SKM-1 treated with dmso at 0.1 percent for 144 hours (cell line): ENCODE data around the gene SARS1.
"Not testable (repeated sequence)": the region's sequence is repeated elsewhere in the genome, so short reads cannot be mapped to it uniquely, and the experiment has no call there.

Source experiments
- DNase-seq: peaks from one replicate; lab custom pipeline; 2025; ENCODE audit not compliant: unreplicated experiment; lab: John Stamatoyannopoulos, UW

Gene SARS1

DNA sequence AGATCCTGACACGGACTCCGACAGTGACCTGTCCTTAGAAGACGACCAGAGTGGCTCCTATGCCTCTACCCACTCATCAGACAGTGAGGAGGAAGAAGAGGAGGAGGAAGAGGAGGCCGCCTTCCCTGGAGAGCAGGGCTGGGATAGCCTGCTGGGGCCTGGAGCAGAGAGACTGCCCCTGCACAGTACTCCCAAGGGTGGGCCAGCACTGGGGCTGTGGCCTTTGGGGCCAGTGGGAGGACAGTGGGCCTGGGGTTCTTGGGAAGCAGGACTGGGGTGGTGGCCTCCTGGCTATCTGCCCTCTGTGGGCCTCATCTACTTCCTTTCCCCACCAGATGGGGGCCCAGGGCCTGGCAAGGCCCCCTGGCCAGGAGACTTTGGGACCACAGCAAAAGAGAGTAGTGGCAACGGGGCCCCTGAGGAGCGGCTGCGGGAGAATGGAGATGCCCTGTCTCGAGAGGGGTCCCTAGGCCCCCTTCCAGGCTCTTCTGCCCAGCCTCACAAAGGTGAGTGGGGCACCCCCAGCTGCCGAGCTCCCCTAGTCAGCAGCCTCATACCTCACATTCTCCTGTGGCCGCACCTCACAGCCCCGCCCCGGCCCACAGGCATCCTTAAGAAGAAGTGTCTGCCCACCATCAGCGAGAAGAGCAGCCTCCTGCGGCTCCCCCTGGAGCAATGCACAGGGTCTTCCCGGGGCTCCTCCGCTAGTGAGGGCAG is 59.3 kb downstream of the SARS1 start:
- DNase-seq = no peak

DNA sequence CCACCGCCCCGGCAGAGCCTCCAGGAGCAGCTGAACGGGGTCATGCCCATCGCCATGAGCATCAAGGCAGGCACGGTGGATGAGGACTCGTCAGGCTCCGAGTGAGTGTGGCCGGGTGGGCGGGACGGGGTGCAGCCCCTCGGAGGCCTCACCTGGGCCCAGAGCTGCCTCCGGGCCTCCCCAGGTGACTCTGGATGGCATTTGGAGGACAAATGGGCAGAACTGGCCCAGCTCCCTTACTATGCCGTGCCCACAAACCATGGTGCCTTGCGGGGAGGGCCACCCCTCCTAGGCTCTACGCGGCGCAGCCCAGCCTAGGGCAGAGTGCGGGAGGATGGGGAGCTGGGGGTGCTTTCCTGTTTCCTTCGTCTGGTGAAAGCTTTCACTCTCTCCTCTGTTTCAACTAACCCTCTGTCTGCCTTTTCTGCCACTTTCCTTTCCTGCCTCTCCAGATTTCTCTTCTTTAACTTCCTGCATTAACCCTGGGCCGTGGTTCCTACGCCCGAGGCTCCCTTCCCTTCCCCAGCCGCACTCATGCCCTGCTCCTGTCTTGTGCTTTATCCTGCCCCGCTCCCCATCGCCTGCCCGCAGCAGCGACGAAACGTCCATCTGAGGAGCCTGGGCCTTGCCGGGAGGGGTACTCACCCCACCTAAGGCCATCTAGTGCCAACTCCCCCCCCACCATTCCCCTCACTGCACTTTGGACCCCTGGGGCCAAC is 60.0 kb downstream of the SARS1 start:
- DNase-seq = no peak

DNA sequence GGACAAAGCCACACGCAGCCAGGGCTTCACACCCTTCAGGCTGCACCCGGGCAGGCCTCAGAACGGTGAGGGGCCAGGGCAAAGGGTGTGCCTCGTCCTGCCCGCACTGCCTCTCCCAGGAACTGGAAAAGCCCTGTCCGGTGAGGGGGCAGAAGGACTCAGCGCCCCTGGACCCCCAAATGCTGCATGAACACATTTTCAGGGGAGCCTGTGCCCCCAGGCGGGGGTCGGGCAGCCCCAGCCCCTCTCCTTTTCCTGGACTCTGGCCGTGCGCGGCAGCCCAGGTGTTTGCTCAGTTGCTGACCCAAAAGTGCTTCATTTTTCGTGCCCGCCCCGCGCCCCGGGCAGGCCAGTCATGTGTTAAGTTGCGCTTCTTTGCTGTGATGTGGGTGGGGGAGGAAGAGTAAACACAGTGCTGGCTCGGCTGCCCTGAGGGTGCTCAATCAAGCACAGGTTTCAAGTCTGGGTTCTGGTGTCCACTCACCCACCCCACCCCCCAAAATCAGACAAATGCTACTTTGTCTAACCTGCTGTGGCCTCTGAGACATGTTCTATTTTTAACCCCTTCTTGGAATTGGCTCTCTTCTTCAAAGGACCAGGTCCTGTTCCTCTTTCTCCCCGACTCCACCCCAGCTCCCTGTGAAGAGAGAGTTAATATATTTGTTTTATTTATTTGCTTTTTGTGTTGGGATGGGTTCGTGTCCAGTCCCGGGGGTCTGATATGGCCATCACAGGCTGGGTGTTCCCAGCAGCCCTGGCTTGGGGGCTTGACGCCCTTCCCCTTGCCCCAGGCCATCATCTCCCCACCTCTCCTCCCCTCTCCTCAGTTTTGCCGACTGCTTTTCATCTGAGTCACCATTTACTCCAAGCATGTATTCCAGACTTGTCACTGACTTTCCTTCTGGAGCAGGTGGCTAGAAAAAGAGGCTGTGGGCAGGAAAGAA is 61.1 kb downstream of the SARS1 start:
- no peak for DNase-seq

DNA sequence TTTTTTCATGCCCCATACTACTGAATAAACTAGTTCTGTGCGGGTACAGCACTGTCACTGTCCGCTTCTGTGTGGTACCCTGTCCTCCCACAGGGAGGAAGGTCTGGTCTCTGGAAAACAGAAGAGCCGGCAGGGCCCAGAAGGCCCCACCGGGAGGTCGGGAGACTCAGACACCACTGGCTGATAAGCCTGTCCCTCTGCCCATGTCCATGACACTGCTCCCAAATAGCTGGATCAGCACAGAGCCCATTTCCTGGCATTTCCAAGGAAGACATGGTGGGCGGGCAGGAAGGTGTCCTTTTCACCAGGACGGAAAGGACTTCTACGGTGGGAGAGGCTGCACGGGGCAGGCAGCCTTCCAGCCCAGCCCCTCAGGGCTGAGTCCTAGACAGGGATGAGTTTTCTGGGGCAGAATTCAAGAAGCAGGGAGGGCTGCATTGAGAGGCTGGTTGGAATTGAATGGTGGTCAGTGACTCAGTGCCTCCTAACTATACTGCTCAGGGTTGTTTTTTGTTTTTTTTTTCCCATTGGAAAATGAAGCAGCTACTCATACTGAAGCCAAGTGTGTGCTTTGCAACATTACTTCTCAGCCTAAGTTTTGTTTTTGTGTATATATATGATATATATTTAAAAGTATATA is 62.1 kb downstream of the SARS1 start:
- no peak for DNase-seq

DNA sequence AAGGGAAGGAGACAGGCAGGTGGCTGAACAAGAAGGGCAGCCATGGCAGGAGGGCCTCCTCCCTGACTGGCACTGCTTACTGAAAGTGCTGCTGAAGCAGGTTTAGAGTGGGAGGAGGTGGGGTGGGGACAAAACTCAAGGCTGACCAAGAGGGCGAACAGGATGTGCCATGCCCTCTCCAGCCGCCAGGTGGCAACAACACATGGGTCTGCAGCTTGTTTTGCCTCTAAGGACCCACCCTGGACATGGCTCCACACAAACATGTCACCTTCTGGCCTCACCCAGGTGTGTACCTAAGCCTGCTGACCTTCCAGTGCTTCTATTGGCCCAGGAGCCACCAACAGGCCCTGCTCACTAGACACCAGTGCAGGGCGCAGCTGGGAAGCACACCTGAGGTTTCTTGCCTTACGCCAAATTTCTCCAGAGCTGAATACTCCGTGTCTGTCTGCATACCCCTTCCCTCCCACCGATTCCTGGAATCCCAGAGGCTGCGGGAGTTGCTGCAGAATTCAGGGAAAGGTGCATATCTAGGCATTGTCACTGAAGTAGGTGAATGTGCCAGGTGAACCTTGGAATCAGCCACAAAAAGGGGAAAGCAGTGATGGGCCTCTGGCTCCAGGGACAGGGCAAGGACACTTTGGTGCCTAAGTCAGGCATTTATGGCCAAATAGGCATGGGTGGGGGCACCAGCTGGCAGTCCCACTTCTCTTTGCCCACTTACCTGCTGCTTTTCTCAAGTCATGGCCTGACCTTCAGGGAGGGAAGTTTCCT is 63.9 kb downstream of the SARS1 start:
- peak; percentile 39 for DNase-seq

DNA sequence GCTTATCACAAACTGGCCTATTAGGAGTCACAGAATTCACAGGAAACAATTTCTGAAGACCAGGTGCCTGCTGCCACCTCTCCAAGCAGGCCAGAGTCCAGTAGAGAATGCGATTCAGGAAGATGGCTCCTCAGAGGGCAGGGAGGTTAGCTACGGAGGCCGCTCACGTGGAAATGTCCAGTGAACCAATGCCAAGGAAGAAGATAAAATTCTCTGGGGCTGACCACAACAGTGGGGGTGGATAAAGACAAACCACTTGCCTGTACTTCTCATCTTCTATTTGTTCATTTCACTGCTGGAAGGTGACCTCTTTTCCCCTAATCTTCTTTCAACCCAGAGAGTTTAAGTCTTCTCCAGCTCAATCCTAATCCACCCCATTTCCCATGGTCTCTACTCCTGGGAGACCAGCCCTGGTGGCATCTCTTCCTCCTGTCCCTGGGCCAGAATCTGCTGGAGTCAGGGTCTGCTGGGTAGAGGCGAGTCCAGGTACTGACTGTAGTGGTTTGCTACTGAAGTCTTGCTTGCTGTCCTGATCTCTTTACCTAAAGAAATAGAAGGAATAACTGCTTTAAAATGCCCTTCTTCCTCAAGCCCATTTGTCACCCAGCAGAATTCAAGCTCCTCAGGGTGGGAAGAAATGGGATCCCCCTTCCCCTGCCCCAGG is 66.0 kb downstream of the SARS1 start:
- DNase-seq = no peak

DNA sequence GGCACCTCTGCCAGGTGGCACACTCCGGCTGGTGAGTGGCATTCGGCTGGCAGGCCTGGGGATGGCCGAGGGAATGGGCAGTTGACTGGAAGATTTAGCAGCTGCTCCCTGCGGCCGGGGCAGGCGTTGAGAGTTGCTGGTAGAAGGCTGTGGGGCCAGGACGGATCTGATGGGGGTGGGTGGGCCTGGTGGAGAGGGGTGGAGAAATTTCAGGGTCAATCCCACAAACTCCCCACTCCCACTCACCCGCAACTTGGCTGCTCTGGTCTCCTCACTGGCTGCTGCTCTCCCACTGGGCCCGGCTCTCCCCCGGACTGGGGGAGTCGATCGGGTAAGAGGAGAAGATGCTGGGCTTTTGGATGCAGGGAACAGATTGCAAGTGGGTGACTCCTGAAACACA is 67.1 kb downstream of the SARS1 start:
- no peak for DNase-seq

DNA sequence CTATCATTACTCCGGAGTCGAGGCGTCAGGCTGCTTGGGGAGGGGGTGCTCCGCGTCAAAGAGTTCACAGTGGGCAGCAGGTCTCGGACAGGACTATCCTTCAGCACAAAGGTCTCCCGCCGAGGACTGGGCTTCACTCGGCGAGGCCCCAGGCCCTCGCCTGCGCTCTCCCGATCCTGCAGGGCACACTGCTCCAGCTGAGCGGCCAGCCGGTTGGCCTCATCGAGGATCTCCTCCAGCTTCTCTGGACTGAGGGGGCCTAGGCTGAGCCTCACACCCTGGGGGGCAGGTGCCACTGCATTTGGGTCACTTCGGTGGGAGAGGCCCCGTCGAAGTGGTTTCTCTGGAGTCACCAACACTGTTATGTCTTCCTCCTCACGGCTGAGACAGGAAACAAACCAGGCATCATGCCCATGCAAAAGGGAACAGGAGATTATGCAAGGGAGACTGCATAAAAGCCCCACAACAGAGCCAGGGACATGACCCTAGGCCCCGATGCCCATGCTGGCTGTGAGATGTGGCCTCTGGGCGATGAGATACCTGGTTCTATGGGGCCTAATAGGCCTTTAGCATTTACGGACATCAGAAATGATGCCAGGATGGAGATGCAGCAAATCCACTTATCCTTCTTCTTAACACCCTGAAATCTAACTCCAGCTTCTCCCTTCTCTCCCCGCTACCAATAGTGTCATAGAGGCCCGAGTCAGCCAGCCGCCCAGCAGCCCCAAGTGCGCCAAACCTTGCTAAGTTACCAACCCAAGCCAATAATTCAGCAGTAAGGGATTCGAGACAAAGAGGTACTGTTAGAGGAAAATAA is 68.2 kb downstream of the SARS1 start:
- DNase-seq = peak; percentile 46

DNA sequence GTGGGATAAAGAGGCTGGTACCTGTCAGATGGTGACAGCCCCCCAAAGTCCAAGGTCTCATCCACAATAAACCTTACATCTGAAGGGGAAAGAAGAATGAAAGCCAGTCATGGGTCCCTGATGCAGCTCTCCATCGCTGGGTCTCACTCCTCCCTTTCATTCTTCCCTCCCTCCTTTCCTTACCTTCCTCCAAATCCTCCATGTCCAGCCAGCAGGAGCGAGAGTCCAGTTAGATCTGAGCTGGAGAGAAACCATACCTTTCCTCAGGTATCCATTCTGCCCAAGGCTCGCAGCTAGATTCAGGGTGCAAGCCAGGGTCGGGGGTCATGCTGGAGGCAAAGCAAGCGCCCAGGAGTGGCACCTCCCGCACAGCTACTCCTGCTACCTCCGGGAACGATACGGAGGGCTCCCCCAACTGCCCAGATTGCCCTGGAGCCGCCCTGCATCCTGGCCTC is 68.8 kb downstream of the SARS1 start:
- no peak for DNase-seq

DNA sequence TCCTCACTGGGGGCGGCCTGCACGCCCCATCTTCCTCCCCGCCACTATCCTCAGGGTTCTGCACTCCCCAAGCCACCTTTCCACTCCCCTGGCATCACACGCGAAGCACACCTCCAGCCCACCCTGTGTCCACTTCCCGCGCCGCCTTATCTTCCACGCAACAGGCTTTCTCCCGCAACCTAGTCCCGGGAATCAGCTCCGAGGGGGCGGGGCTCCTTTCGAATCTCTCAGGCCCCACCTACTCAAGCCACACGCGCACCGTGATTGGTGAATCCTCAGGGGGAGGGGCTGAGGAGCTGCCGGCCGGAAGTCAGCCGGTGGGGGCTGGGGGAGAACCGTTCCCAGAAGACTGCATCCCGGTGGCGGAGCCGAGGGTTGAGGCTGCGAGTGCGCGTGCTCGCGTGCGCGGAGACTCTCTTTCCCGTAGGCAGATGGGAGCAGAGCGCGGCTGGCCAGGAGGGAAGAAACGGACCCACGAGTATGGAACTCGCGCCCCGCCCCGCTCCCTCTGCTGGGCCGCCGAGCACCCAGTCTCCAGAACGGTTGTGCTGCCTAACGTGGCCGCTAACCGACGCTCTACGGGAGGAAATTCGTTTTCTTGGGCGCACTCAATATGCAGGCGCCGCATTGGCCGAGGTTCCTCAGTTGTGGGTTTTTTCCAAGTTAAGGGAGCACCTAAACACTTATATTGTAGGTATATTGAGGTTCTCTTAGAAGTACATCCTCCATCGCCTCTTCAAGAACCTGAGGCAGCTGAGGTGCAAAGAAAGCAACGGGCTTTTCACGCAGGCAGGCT is 69.4 kb downstream of the SARS1 start, which contains the start of gene PSRC1:
TSS of gene PSRC1 (minus strand) at position 194 of the 796 bp plus-strand sequence.
- peak; percentile 86 for DNase-seq

DNA sequence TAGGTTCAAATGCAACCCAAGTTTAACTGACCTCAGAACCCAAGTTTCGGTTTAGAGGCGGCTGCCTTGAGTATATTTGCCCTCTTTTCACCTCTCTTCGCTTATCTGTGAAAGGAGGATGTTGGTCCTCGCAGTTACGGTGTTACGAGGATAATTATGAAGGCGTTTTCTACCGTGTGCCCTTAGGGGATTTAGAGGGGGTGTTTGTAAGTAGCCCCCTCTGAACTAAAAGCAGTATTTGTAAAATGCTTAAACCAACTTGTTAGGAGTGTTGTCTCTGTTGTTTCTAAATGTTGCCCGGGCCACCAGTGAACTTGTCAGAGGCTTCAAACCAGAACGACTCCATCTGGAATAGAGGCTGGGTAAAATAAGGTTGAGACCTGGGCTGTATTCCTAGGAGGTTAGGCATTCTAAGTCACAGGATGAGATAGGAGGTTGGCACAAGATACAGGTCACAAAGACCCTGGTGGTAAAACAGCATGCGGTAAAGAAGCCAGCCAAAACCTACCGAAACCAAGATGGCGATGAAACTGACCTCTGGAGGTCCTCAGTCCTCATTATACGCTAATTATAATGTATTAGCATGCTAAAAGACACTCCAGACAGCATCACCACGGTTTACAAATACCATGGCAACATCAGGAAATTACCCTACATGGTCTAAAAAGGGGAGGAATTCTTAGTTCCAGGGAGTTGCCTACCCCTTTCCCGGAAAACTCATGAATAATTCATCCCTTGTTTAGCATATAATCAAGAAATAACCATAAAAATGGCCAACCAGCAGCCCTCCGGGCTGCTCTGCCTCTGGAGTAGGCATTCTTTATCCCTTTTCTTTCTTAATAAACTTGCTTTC is 70.3 kb downstream of the SARS1 start:
- DNase-seq = no peak

DNA sequence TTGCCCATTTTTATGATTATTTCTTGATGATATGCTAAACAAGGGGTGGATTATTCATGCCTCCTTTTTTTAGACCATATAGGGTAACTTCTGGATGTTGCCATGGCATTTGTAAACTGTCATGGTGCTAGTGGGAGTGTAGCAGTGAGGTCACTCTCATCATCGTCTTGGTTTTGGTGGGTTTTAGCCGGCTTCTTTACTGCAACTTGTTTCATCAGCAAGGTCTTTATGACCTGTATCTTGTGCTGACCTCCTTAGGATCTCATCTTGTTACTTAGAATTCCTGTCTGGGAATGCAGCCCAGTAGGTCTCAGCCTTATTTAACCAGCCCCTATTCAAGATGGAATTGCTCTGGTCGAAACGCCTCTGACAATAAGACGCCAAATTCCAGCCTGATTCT is 73.0 kb downstream of the SARS1 start:
- DNase-seq = not testable (repeated sequence)
